Erythroblast (primary cell): ENCODE results near the gene ATP4A.

Experiments used
- GATA1 ChIP-seq: IDR thresholded peaks from 2 replicates; pipeline ENCODE4 v1.6.1; 2011; ENCODE audit warnings: low read depth, mild to moderate bottlenecking, control low read depth, low read length, moderate library complexity
- POLR2A ChIP-seq: IDR thresholded peaks from 2 replicates; pipeline ENCODE4 v1.6.1; 2011; ENCODE audit warnings: mild to moderate bottlenecking, low read length

DNA sequence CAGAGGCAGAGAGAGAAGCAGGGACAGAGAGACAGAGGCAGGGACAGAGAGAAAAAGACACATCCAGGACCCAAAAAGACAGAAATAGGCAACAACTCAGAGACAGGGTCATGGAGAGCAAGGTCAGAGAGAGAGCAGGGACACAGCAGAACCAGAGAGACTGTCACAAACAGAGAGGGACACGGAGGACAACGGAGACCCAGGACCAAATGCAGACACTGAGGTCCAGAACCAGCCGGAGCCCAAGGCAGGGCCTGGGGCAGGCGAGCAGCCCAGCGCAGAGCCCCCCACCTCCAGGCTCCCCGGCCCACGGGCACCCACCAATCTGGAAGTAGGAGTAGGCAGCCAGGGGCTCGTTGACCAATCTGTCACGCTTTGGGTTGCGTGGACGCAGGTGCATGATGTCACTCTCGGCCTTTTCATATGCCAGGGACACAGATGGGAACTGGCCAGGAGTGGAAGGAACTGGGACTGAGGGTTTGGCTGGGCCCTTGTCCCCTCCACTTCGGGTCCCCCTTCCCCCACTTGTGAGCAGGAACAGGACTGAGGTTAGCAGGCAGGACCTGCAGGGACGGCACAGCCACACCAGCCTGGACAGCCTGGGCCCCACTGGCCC is 10.0 kb downstream of the ATP4A start:
- no peak for TF ChIP-seq POLR2A
- no peak for TF ChIP-seq GATA1
